GM19452 (cell line): ENCODE results near the gene DLL4.
"Not testable (repeated sequence)": the region's sequence is repeated elsewhere in the genome, so short reads cannot be mapped to it uniquely, and the experiment has no call there.

Source experiments
- ATAC-seq: cut with Tn5 transposase; IDR thresholded peaks from one replicate; pipeline ENCODE4 v1.9.1; 2021; ENCODE audit not compliant: unreplicated experiment

The DLL4 gene

DNA sequence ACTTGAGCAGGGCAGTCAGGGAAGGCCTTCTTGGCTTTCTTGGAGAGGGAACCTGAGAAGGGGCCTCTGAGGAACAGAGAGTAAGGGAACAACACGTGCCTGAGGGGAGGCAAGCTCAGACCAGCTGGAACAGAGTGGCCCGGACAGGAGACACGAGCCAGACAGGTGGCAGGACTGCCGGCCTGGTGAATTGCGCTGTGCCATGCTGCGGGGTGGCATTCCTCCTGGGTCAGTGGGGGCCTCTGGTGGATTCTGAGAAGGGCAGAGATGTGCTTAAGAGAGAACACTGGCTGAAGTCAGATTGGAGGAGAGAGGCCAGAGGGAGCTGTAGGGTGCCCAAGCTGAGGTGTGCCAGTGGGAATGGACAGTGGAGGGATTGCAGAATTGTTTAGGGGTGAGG, 29.0 kb downstream of the DLL4 start:
- ATAC-seq, result no peak

GRCh38 chr15:40958723-40959122, 29.6 kb downstream of the DLL4 start:
- ATAC-seq, result no peak

- ATAC-seq, result no peak
Observed at GRCh38 chr15:40959331-40960141, 30.4 kb downstream of the DLL4 start.

- no peak for ATAC-seq
Observed at GRCh38 chr15:40960151-40960885, 31.2 kb downstream of the DLL4 start.

GRCh38 chr15:40960925-40961324, 31.8 kb downstream of the DLL4 start:
- ATAC-seq, result no peak

GRCh38 chr15:40961740-40962139, 32.6 kb downstream of the DLL4 start:
- ATAC-seq, result not testable (repeated sequence)

DNA sequence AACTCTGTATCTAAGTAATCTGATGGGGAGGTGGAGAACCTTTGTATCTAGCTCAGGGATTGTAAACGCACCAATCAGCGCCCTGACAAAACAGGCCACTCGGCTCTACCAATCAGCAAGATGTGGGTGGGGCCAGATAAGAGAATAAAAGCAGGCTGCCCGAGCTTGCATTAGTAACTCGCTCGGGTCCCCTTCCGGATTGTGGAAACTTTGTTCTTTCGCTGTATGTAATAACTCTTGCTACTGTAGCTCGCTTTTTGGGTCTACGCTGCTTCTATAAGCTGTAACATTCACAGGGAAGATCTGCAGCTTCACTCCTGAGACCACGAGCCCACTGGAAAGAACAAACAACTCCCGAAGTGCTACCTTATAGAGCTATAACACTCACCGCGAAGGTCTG, 33.2 kb downstream of the DLL4 start:
- ATAC-seq, result not testable (repeated sequence)

GRCh38 chr15:40963201-40963600, 34.1 kb downstream of the DLL4 start:
- ATAC-seq, result no peak

GRCh38 chr15:40964006-40964405, 34.9 kb downstream of the DLL4 start:
- ATAC-seq, result no peak

DNA sequence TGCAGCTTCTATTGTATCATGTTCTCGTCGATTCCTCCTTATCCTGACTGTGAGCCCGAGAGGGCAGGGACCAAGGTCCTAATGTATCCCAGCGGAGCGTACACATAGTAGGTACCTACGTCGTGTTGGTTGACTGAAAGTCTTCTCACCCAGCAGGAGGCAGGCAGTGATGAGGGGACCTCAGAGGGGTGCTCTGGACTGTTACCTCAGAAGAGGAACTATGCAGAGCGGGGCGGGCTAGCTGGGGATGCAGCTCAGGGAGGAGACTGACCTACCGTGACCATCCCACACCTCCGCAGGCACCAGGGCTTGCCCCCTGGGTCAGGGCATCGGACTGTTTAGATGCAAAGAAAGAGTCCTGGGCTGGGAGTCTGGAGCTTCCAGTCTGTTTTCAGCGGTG, 35.5 kb downstream of the DLL4 start:
- ATAC-seq, result no peak

DNA sequence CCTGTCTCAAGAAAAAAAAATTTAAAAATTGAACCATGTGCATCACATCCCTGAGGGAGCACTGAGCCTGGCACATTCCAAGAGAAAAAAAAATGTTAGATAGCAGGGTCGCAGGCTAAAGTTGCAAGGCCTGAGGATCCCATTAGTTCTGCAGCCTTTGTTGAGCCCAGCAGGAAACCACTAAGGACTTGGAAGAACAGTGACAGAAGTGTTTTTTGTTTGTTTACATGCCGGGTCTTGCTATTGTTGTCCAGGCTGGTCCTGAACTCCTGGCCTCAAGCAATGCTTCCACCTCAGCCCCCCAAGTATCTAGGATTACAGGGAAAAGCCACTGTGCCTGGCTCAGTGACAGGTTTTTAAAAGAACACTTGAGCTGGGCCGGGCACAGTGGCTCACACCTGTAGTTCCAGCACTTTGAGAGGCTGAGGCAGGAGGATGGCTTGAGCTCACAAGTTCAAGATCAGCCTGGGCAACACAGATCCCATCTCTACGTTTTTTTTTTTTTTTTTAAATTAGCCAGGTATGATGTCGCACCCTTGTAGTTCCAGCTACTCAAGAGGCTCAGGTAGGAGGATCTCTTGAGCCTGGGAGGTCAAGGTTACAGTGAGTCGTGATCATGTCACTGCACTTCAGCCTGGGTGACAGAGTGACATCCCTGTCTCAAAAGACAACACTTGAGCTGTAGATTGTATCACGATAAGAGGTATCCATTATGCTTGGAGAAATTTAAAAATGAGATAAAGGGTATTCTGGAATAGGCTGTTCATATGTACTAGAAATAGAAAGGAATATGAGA, 39.3 kb downstream of the DLL4 start:
- ATAC-seq, result no peak

DNA sequence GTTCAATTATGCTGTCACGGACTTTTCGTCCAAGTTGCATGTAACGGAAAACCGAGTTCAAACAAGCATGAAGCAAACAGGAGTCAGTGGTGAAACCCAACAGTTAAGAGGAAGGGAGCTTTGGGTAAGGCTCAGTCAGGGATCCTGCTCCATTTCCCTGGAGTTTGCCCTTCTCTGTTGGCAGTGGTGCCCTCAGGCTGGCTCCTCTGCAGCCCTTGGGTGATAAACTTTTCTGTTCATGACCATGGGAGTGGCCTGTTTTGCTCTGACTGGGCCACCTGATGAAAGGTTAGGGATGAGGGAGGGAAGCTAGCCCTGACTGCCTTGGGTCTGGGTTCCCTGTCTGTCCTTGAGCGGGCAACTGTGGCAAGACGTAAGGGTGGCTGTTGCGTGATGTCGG, 40.2 kb downstream of the DLL4 start:
- no peak for ATAC-seq

DNA sequence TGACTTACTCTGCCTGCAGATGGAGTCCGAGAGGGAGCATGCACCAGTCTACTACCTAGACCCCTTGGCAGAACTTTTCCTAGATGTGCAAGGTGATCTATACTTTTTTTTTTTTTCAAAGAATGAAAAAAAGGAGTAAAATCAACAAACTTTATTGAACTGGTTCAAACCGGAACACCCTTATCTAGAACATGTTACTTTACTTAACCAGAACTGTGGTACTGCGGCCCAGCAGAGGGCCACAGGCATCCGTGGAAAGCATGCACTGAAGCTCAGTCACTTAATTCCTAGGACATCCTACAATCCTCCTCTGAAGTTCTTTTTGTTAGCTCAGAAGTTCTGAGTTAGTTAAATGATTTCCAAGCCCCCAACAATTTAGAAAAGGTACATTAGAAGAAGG, 45.7 kb downstream of the DLL4 start:
- no peak for ATAC-seq

DNA sequence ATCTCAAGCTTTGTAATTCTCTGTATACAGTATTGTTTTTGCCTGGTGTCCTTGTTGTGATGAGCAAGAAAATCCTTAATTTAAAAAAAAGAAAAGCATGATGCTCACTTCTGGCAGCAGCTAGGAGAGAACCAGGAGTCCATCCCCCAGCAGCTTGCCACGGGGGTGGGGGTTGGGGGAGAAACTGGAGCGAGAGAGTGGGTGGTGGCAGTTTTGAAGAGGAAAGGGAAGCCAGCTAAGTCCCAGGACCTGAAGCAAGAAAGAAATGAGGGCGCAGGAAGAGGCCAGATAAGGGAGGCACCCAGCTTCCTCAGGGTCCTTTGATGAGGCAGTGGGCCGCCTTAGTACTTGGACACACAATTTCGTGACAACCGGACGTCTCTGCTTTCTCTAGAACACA, 47.7 kb downstream of the DLL4 start:
- ATAC-seq, result no peak

DNA sequence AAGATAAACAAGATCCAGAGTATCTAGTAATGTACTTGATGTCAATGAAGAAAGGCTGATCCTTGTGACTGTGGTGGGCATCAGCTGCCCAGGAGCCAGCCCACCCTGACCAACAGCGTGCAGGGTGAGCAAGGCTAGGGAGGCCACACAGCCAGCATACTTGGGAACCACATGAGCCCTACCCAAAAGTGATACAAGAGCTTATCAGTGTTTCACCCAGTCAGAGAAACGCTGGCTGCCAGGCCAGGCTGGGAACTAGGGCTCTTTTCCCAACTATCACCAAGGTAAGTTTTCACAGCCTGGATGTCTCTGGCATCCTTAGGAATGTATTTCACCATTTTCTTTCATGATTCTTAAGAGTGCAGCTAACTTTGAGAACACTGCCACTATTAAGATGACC, 49.0 kb downstream of the DLL4 start:
- no peak for ATAC-seq

GRCh38 chr15:40978562-40978961, 49.4 kb downstream of the DLL4 start:
- no peak for ATAC-seq

GRCh38 chr15:40981186-40981585, 52.0 kb downstream of the DLL4 start:
- no peak for ATAC-seq

DNA sequence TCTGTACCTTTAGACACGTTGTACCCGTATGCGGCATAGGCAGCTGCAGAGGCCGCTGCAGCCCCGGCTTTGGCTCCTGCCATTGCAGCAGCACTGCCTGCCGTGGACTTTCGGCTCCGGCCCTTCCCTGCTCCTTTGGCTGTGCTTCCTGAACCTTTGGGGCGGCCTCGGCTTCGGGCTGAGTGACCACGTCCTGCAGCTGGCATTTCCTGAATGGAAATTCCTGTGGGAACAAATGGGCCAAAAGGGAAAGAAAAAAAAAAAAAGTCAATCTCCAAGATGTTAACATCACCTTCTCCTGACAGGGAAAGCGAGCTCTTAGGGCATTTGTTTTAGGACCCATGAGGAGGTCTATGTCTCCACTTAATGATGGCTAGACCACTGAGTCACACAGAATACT, 53.7 kb downstream of the DLL4 start:
- ATAC-seq, result no peak

DNA sequence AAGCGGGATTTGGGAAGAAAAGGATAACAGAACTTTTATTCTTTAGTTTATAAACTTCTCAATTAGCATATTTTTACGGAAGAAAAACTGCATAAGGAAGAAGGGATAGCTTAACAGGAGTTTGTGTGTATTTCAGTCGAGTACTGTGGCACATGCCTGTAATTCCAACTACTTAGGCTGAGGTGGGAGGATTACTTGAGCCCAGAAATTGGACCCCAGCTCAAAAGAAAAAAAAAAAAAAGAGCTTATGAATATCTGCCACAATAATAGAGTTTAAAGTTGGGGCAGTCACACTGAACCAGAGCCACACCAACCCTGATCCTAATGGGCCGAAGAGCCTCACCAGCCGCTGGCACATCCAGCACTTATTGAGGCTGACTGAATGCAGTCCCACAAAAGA, 55.3 kb downstream of the DLL4 start:
- no peak for ATAC-seq

- ATAC-seq, result no peak
Observed at GRCh38 chr15:40984964-40985363, 55.8 kb downstream of the DLL4 start.

DNA sequence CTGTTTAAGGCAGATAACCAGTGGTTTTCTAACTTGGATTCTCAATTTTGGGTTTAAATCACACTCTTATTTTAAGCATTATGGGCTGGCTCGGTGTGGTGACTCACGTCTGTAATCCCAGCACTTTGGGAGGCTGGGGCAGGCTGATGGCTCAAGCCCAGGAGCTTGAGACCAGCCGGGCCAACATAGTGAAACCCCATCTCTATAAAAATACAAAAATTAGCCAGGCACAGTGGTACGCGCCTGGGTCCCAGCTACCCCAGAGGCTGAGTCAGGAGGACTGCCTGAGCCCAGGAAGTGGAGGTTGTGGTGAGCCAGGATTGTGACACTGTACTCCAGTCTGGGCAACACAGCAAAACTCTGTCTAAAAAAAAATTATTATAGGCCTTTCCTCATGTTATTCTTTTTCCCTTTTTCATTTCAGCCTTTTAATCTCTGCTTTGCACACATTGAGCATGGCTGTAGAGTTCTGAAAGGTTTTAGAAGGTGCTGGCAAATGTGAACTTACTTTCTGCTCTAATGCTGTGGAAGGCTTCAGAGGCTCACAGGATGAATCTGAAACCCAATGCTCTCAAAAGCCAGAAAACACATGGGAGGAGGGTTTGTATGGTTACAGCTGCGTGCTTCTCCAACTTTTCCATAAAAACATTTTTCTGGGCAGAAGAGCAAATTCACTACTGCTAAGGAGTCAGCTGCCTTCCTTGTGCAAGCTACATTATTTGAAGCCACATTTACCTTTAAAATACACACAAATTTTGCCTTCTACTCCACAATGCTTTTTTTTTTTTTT, 56.6 kb downstream of the DLL4 start:
- no peak for ATAC-seq
